Naive thymus-derived CD4-positive, alpha-beta T cell (primary cell): Measurements from ENCODE around the gene CCL2. TPM values are rescaled to one million over a fixed set of nuclear protein-coding genes. Genes with fewer than 3 reads are reported as not detected.

Source experiments
- ATAC-seq: fragments of 150-1000 bp; cut with Tn5 transposase; 2 replicates; pipeline ENCODE4 v1.10.0; 2021; ENCODE audit warnings: mild to moderate bottlenecking, moderate library complexity
- CTCF ChIA-PET: fragments of 350-600 bp; sonication (Branson Sonifier 250); formaldehyde crosslinking; loops from one replicate; lab custom pipeline; 2021; ENCODE audit warnings: antibody characterized with exemption; lab: Charles Lee
- POLR2A ChIA-PET: fragments of 350-600 bp; sonication (Branson Sonifier 250); formaldehyde crosslinking; loops from one replicate; lab custom pipeline; 2021; ENCODE audit warnings: antibody characterized with exemption, inconsistent platforms; lab: Charles Lee
- DNase-seq, 9 donors: peaks; one replicate each; pipeline versions ENCODE4 v3.0.0 to v3.0.0-alpha.2; 2020 to 2022; ENCODE audit warnings: mixed read lengths in 1 of 9
- H3K27ac ChIP-seq: one replicate; pipeline ENCODE4 v1.7.0; 2013; ENCODE audit warnings: mild to moderate bottlenecking, low read depth, low read length, moderate library complexity
- H3K27me3 ChIP-seq, 2 donors: one replicate each; pipeline ENCODE4 v1.7.0; 2013; ENCODE audit warnings: low read length in 2 of 2, mild to moderate bottlenecking in 2 of 2, moderate library complexity in 2 of 2; ENCODE audit not compliant: control insufficient read depth in 2 of 2, insufficient read depth in 2 of 2
- H3K36me3 ChIP-seq, 3 experiments: 1 replicate in 2 of 3; 2 replicates in 1 of 3; pipeline ENCODE4 v1.7.0; 2013; ENCODE audit warnings: low read length in 3 of 3, mild to moderate bottlenecking in 3 of 3, moderate library complexity in 1 of 3; ENCODE audit not compliant: insufficient read depth in 3 of 3, control insufficient read depth in 2 of 3
- H3K4me1 ChIP-seq, 2 donors: one replicate each; pipeline ENCODE4 v1.7.0; 2013; ENCODE audit warnings: low read length in 2 of 2, mild to moderate bottlenecking in 2 of 2, moderate library complexity in 1 of 2; ENCODE audit not compliant: control insufficient read depth in 2 of 2, insufficient read depth in 2 of 2
- H3K4me3 ChIP-seq: 2 replicates; pipeline ENCODE4 v1.7.0; 2013; ENCODE audit warnings: mild to moderate bottlenecking, low read length
- H3K9me3 ChIP-seq, 3 experiments: 1 replicate in 2 of 3; 2 replicates in 1 of 3; pipeline ENCODE4 v1.7.0; 2013; ENCODE audit warnings: low read length in 3 of 3; ENCODE audit not compliant: control insufficient read depth in 2 of 3
- H3K27ac Mint-ChIP-seq, 9 donors: one replicate each; pipeline ENCODE4 v1.8.0; 2020 to 2022; ENCODE audit warnings: mixed read lengths in 9 of 9, mild to moderate bottlenecking in 8 of 9, moderate library complexity in 5 of 9, inconsistent platforms in 2 of 9
- H3K27me3 Mint-ChIP-seq, 5 donors: one replicate each; pipeline ENCODE4 v1.8.0; 2021 to 2022; ENCODE audit warnings: mixed read lengths in 5 of 5, mild to moderate bottlenecking in 1 of 5
- H3K36me3 Mint-ChIP-seq, 5 donors: one replicate each; pipeline ENCODE4 v1.8.0; 2020 to 2022; ENCODE audit warnings: mixed read lengths in 5 of 5, mild to moderate bottlenecking in 3 of 5, inconsistent platforms in 1 of 5
- H3K4me1 Mint-ChIP-seq, 7 donors: one replicate each; pipeline ENCODE4 v1.8.0; 2020 to 2022; ENCODE audit warnings: mixed read lengths in 7 of 7, mild to moderate bottlenecking in 3 of 7, inconsistent platforms in 1 of 7
- H3K4me3 Mint-ChIP-seq, 10 donors: one replicate each; pipeline ENCODE4 v1.8.0; 2020 to 2022; ENCODE audit warnings: mild to moderate bottlenecking in 10 of 10, mixed read lengths in 10 of 10, moderate library complexity in 6 of 10, inconsistent platforms in 2 of 10
- H3K9me3 Mint-ChIP-seq, 11 donors: one replicate each; pipeline ENCODE4 v1.8.0; 2020 to 2022; ENCODE audit warnings: mixed read lengths in 11 of 11, mild to moderate bottlenecking in 4 of 11, inconsistent platforms in 1 of 11, moderate library complexity in 1 of 11
- intact Hi-C, 2 donors: fragments of 100-400 bp; cut with micrococcal nuclease; formaldehyde crosslinking; loops; one replicate each; pipeline ENCODE4 v1.15.1; 2023
- polyA plus RNA-seq, 2 donors: library from polyadenylated mRNA; unstranded; fragments of 300-500 nt; fragmentation: Illumina TruSeq; gene quantifications; one replicate each; pipeline ENCODE4 v1.2.3, GENCODE V29; 2021
- total RNA-seq, 6 experiments: library from RNA in 5 of 6; stranded (reverse) in 5 of 6; gene quantifications; 1 replicate in 5 of 6; 2 replicates in 1 of 6; pipeline ENCODE4 v1.2.3 and lab custom pipeline; 2021 to 2026

Gene CCL2
- total and polyA plus RNA-seq, 7 experiments from 2014 or later, result 0.31 to 13.6 (median 10.4) TPM; not detected in 4

DNA sequence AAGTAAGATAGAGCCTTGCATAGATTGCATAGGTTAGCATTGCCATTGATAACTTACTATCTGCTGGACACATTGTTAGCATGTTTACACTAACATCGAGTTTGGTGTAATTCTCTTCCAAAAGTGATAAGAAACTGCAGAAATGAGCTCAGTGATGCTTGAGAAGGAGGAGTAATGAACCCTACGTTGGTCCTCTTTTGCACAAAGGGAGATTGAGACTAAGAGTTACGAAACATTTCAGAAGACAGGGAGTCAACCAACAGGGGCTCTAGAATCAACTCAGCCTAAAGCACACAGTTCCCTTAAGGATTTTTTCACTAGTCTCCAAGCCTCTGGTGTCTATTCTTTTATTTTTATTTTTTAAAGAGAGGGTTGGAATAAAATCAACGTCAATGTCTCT lies 21.7 kb downstream of the CCL2 start:
- CTCF ChIA-PET, result no interaction called here
- Mint-ChIP-seq H3K4me3 (no peak overlapping the region), H3K4me1 (no peaks in the 10 kb centered on the region), H3K27me3 (peaks cover 52 to 65% (median 60%) of the 10 kb centered on the region in 5 donors), H3K9me3 (peaks cover 0 to 4% (median 0%) of the 10 kb centered on the region in 11 donors), H3K36me3 (peaks cover 0 to 3% (median 0%) of the 10 kb centered on the region in 5 donors), H3K27ac (no peak overlapping the region)
- Histone ChIP-seq H3K4me1 (no peaks in the 10 kb centered on the region), H3K27me3 (peaks cover 0 to 6% of the 10 kb centered on the region in 2 donors), H3K36me3 (no peaks in the 10 kb centered on the region), H3K9me3 (no peaks in the 10 kb centered on the region), H3K4me3 (no peak overlapping the region), H3K27ac (no peak overlapping the region)
- intact Hi-C loops, result no loop called here
- POLR2A ChIA-PET, result no interaction called here
- no peak for ATAC-seq
- DNase-seq, result no peak

- no peaks in the 10 kb centered on the region for H3K27me3 ChIP-seq
- H3K4me3 ChIP-seq, result no peak overlapping the region
- H3K4me1 ChIP-seq, result no peaks in the 10 kb centered on the region
- peaks cover 12 to 50% (median 27%) of the 10 kb centered on the region in 5 donors for H3K27me3 Mint-ChIP-seq
- no peaks in the 10 kb centered on the region for H3K4me1 Mint-ChIP-seq
- ChIA-PET POLR2A (no interaction called here), CTCF (no interaction called here)
- ATAC-seq (no peak), DNase-seq (no peak)
- no peaks in the 10 kb centered on the region for H3K9me3 ChIP-seq
- peaks cover 0 to 2% (median 0%) of the 10 kb centered on the region in 11 donors for H3K9me3 Mint-ChIP-seq
- no peak overlapping the region for H3K27ac Mint-ChIP-seq
- intact Hi-C loops, result no loop called here
- H3K27ac ChIP-seq, result no peak overlapping the region
- no peaks in the 10 kb centered on the region for H3K36me3 ChIP-seq
- H3K4me3 Mint-ChIP-seq, result no peak overlapping the region
- H3K36me3 Mint-ChIP-seq, result peaks cover 0 to under 1% (median 0%) of the 10 kb centered on the region in 5 donors
Measured at GRCh38 chr17:34283571-34283970, 28.5 kb downstream of the CCL2 start.

- Mint-ChIP-seq H3K27me3 (peaks cover 12 to 41% (median 16%) of the 10 kb centered on the region in 5 donors), H3K4me1 (no peaks in the 10 kb centered on the region), H3K27ac (no peak within 1 kb of the TSS), H3K36me3 (no peaks in the 10 kb centered on the region), H3K4me3 (no peak within 1 kb of the TSS), H3K9me3 (peaks cover 0 to 4% (median 0%) of the 10 kb centered on the region in 11 donors)
- Histone ChIP-seq H3K4me1 (no peaks in the 10 kb centered on the region), H3K27me3 (no peaks in the 10 kb centered on the region), H3K9me3 (no peaks in the 10 kb centered on the region), H3K4me3 (no peak within 1 kb of the TSS), H3K27ac (no peak within 1 kb of the TSS), H3K36me3 (no peaks in the 10 kb centered on the region)
- DNase-seq (no peak), ATAC-seq (no peak)
- POLR2A ChIA-PET, result no interaction called here
- intact Hi-C loops, result no loop called here
- CTCF ChIA-PET, result no interaction called here
Measured at GRCh38 chr17:34285286-34285792, 30.3 kb downstream of the CCL2 start, which contains the start of gene CCL11. TSS of gene CCL11 (plus strand) at chr17:34285742. CDS start at chr17:34285809, 67 bp downstream.

DNA sequence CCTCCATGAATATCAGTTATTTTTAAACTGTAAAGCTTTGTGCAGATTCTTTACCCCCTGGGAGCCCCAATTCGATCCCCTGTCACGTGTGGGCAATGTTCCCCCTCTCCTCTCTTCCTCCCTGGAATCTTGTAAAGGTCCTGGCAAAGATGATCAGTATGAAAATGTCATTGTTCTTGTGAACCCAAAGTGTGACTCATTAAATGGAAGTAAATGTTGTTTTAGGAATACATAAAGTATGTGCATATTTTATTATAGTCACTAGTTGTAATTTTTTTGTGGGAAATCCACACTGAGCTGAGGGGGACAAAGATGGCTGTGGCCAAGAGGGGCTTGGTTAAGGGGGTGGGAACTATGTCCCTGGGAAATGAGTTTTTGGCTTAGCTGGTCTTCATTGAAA lies 32.8 kb downstream of the CCL2 start:
- intact Hi-C loops, result no loop called here
- Mint-ChIP-seq H3K9me3 (peaks cover 0 to 4% (median 0%) of the 10 kb centered on the region in 11 donors), H3K4me3 (no peak overlapping the region), H3K4me1 (no peaks in the 10 kb centered on the region), H3K27ac (no peak overlapping the region), H3K36me3 (no peaks in the 10 kb centered on the region), H3K27me3 (peaks cover 7 to 30% (median 20%) of the 10 kb centered on the region in 5 donors)
- ChIA-PET CTCF (no interaction called here), POLR2A (no interaction called here)
- ATAC-seq, result no peak
- H3K4me3 ChIP-seq, result no peak overlapping the region
- DNase-seq, result no peak
- no peaks in the 10 kb centered on the region for H3K9me3 ChIP-seq
- H3K4me1 ChIP-seq, result no peaks in the 10 kb centered on the region
- H3K27ac ChIP-seq, result no peak overlapping the region
- H3K36me3 ChIP-seq, result no peaks in the 10 kb centered on the region
- no peaks in the 10 kb centered on the region for H3K27me3 ChIP-seq

- Mint-ChIP-seq H3K27ac (no peak overlapping the region), H3K4me3 (no peak overlapping the region), H3K9me3 (peaks cover 0 to 4% (median 0%) of the 10 kb centered on the region in 11 donors), H3K4me1 (no peaks in the 10 kb centered on the region), H3K27me3 (peaks cover 7 to 27% (median 20%) of the 10 kb centered on the region in 5 donors), H3K36me3 (no peaks in the 10 kb centered on the region)
- H3K4me1 ChIP-seq, result no peaks in the 10 kb centered on the region
- ChIA-PET POLR2A (no interaction called here), CTCF (no interaction called here)
- no peaks in the 10 kb centered on the region for H3K27me3 ChIP-seq
- no peak overlapping the region for H3K27ac ChIP-seq
- no peaks in the 10 kb centered on the region for H3K9me3 ChIP-seq
- ATAC-seq (no peak), DNase-seq (no peak)
- no peaks in the 10 kb centered on the region for H3K36me3 ChIP-seq
- H3K4me3 ChIP-seq, result no peak overlapping the region
- intact Hi-C loops, result no loop called here
Measured at GRCh38 chr17:34290586-34290985, 35.5 kb downstream of the CCL2 start.

GRCh38 chr17:34291721-34292348 lies 36.8 kb downstream of the CCL2 start:
- CTCF ChIA-PET, result no interaction called here
- Mint-ChIP-seq H3K4me1 (no peaks in the 10 kb centered on the region), H3K27ac (no peak overlapping the region), H3K27me3 (peaks cover 7 to 21% (median 16%) of the 10 kb centered on the region in 5 donors), H3K9me3 (peaks cover 0 to 4% (median 0%) of the 10 kb centered on the region in 11 donors), H3K4me3 (no peak overlapping the region), H3K36me3 (no peaks in the 10 kb centered on the region)
- Histone ChIP-seq H3K27ac (no peak overlapping the region), H3K4me1 (no peaks in the 10 kb centered on the region), H3K36me3 (no peaks in the 10 kb centered on the region), H3K4me3 (no peak overlapping the region), H3K27me3 (no peaks in the 10 kb centered on the region), H3K9me3 (no peaks in the 10 kb centered on the region)
- intact Hi-C loops, result no loop called here
- POLR2A ChIA-PET, result no interaction called here
- ATAC-seq (peak; percentile 10), DNase-seq (no peak)

DNA sequence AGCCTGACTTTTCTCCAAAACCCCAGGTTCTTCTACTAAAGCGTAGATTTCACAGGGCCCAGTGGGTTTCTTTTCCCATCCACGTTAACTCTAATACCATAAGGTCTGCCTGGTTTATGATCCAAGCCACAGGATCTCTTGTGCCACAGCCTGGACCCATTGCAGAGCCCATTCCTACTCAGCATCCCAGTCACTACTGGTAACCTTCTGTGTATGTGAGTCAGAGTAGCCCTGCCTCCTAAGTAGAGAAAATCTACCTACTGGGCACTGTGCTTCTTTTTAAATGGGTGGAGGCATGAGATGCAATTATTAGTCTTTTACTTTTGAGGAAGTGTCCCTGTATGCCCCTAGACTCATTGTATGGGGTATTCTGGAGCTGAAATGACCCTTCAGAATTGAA lies 43.9 kb downstream of the CCL2 start:
- DNase-seq (no peak), ATAC-seq (no peak)
- ChIA-PET CTCF (no interaction called here), POLR2A (no interaction called here)
- H3K27ac Mint-ChIP-seq, result no peak overlapping the region
- H3K27me3 Mint-ChIP-seq, result peaks cover 9 to 26% (median 24%) of the 10 kb centered on the region in 5 donors
- peaks cover 0 to 3% of the 10 kb centered on the region in 2 donors for H3K27me3 ChIP-seq
- H3K36me3 Mint-ChIP-seq, result no peaks in the 10 kb centered on the region
- H3K36me3 ChIP-seq, result no peaks in the 10 kb centered on the region
- H3K27ac ChIP-seq, result no peak overlapping the region
- H3K9me3 ChIP-seq, result no peaks in the 10 kb centered on the region
- H3K9me3 Mint-ChIP-seq, result peaks cover 0 to 6% (median 3%) of the 10 kb centered on the region in 11 donors
- H3K4me1 ChIP-seq, result no peaks in the 10 kb centered on the region
- peaks cover 0 to 29% (median 0%) of the 10 kb centered on the region in 7 donors for H3K4me1 Mint-ChIP-seq
- no peak overlapping the region for H3K4me3 Mint-ChIP-seq
- no peak overlapping the region for H3K4me3 ChIP-seq
- intact Hi-C loops, result no loop called here
